ENCODE measurements around the gene ZNF135.

The ZNF135 gene

GRCh38 chr19:58096884-58097283, 37.8 kb downstream of the ZNF135 start:
- DNase-seq = no peak

- no peak for DNase-seq
These were observed 38.3 kb downstream of the ZNF135 start for GRCh38 chr19:58097349-58097748.

GRCh38 chr19:58097781-58098681, 38.9 kb downstream of the ZNF135 start, which contains the start of gene ZSCAN18:
ZSCAN18 (minus strand) TSS chr19:58098231; CDS start chr19:58090267, 7,964 bp downstream.
- peak; percentile 98 for DNase-seq

GRCh38 chr19:58098682-58098998, 39.6 kb downstream of the ZNF135 start:
- no peak for DNase-seq

GRCh38 chr19:58107778-58108545, 48.9 kb downstream of the ZNF135 start:
- no peak for DNase-seq

GRCh38 chr19:58108546-58108817, 49.4 kb downstream of the ZNF135 start:
- no peak for DNase-seq

- DNase-seq = no peak
These were observed 58.9 kb downstream of the ZNF135 start for GRCh38 chr19:58117841-58118575.

- no peak for DNase-seq
These were observed 60.1 kb downstream of the ZNF135 start for GRCh38 chr19:58118979-58119733.
